Skeletal muscle cell (primary cell): ENCODE results near the gene KHDC1.
"Not testable (repeated sequence)": the region's sequence is repeated elsewhere in the genome, so short reads cannot be mapped to it uniquely, and the experiment has no call there.

Experiments used
- DNase-seq: peaks from one replicate; pipeline ENCODE4 v3.0.0-alpha.2; 2010; ENCODE audit warnings: low read depth
- H3K4me3 ChIP-seq: 2 replicates; pipeline ENCODE4 v1.5.1; 2011; ENCODE audit warnings: low read depth, mild to moderate bottlenecking, control low read depth, low read length, moderate library complexity

KHDC1 gene

DNA sequence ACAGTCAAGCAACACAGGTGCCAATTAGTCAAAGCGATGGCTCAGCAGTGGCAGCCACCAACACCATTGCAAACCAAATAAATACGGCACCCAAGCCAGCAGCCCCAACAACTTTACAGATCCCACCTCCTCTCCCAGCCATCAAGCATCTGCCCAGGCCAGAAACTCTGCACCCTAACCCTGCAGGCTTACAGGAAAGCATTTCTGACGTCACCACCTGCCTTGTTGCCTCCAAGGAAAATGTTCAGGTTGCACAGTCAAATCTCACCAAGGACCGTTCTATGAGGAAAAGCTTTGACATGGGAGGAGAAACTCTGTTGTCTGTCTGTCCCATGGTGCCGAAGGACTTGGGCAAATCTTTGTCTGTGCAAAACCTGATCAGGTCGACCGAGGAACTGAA, 68.3 kb downstream of the KHDC1 start:
- no peak overlapping the region for H3K4me3 ChIP-seq
- no peak for DNase-seq

GRCh38 chr6:73193302-73193701, 69.7 kb downstream of the KHDC1 start:
- DNase-seq = not testable (repeated sequence)

More at GRCh38 chr6:73193302-73193701, 69.7 kb downstream of the KHDC1 start:
- H3K4me3 ChIP-seq = not testable (repeated sequence)
